MM.1S (cell line): Measurements from ENCODE around the gene MRM3.
A peak's percentile ranks its signal among the peaks of the same experiment; 100 is the strongest.

Source experiments
- DNase-seq: peaks from one replicate; pipeline ENCODE4 v3.0.0-alpha.2; 2015
- H2AFZ ChIP-seq: fragments of 300-600 bp; sonication (generic); 2 replicates; pipeline ENCODE4 v1.6.0; 2016; ENCODE audit warnings: antibody characterized with exemption, low read length
- H3F3A ChIP-seq: fragments of 300-600 bp; sonication (generic); 2 replicates; pipeline ENCODE4 v1.6.1; 2016; ENCODE audit warnings: mild to moderate bottlenecking, antibody characterized with exemption, low read length, moderate library complexity, mixed read lengths; ENCODE audit not compliant: insufficient read depth
- H3K27ac ChIP-seq: fragments of 300-600 bp; sonication (generic); 2 replicates; pipeline ENCODE4 v1.5.1; 2016; ENCODE audit warnings: mild to moderate bottlenecking, low read length
- H3K27me3 ChIP-seq: fragments of 300-600 bp; sonication (generic); replicated peaks from 2 replicates; pipeline ENCODE4 v1.6.0; 2016; ENCODE audit warnings: low read length; ENCODE audit not compliant: insufficient read depth
- H3K36me3 ChIP-seq: fragments of 300-600 bp; sonication (generic); replicated peaks from 2 replicates; pipeline ENCODE4 v1.6.1; 2016; ENCODE audit warnings: mild to moderate bottlenecking, low read length, mixed read lengths; ENCODE audit not compliant: insufficient read depth
- H3K4me1 ChIP-seq: fragments of 300-600 bp; sonication (generic); 2 replicates; pipeline ENCODE4 v1.6.1; 2016; ENCODE audit warnings: low read length, mixed read lengths
- H3K4me2 ChIP-seq: fragments of 300-600 bp; sonication (generic); 2 replicates; pipeline ENCODE4 v1.6.0; 2016; ENCODE audit warnings: low read depth, low read length
- H3K4me3 ChIP-seq: fragments of 300-600 bp; sonication (generic); 2 replicates; pipeline ENCODE4 v1.5.1; 2016; ENCODE audit warnings: low read length, mixed read lengths
- H3K79me2 ChIP-seq: fragments of 300-600 bp; sonication (generic); 2 replicates; pipeline ENCODE4 v1.6.1; 2016; ENCODE audit warnings: mixed run types, low read length, mixed read lengths
- H3K9ac ChIP-seq: fragments of 300-600 bp; sonication (generic); 2 replicates; pipeline ENCODE4 v1.6.1; 2016; ENCODE audit warnings: low read length, mixed read lengths
- H3K9me2 ChIP-seq: fragments of 300-600 bp; sonication (generic); replicated peaks from 2 replicates; pipeline ENCODE4 v1.6.1; 2016; ENCODE audit warnings: mild to moderate bottlenecking, low read length, mixed read lengths; ENCODE audit not compliant: insufficient read depth
- H3K9me3 ChIP-seq: fragments of 300-600 bp; sonication (generic); replicated peaks from 2 replicates; pipeline ENCODE4 v1.6.1; 2016; ENCODE audit warnings: mild to moderate bottlenecking, low read length, mixed read lengths; ENCODE audit not compliant: insufficient read depth
- H4K20me1 ChIP-seq: fragments of 300-600 bp; sonication (generic); 2 replicates; pipeline ENCODE4 v1.6.1; 2016; ENCODE audit warnings: mild to moderate bottlenecking, low read length, moderate library complexity, mixed read lengths; ENCODE audit not compliant: insufficient read depth
- CTCF ChIP-seq: fragments of 300-600 bp; sonication (generic); IDR thresholded peaks from 2 replicates; pipeline ENCODE4 v1.5.1; 2016; ENCODE audit warnings: antibody characterized with exemption, low read length, mixed read lengths
- EZH2 ChIP-seq: fragments of 300-600 bp; sonication (generic); optimal IDR thresholded peaks from 2 replicates; pipeline ENCODE3; 2017; ENCODE audit warnings: low read depth, mild to moderate bottlenecking, antibody characterized with exemption, low read length, mixed read lengths
- EZH2phosphoT487 ChIP-seq: fragments of 300-600 bp; sonication (generic); IDR thresholded peaks from 2 replicates; pipeline ENCODE4 v1.6.1; 2018; ENCODE audit warnings: antibody characterized with exemption, low read length

MRM3 gene

GRCh38 chr17:798246-798645 lies 16.1 kb downstream of the MRM3 start:
- Histone ChIP-seq H3K27ac (no peak overlapping the region), H3K79me2 (no peaks in the 10 kb centered on the region), H3K9me2 (no peaks in the 10 kb centered on the region), H3K9me3 (no peaks in the 10 kb centered on the region), H2AFZ (no peak overlapping the region), H3F3A (no peaks in the 10 kb centered on the region), H3K9ac (no peak overlapping the region), H3K36me3 (no peaks in the 10 kb centered on the region), H3K4me3 (no peak overlapping the region), H4K20me1 (no peaks in the 10 kb centered on the region), H3K4me2 (no peak overlapping the region), H3K27me3 (peaks cover 62% of the 10 kb centered on the region), H3K4me1 (no peaks in the 10 kb centered on the region)
- DNase-seq = no peak
- TF ChIP-seq CTCF (no peak), EZH2 (no peak), EZH2phosphoT487 (no peak)

GRCh38 chr17:799261-799660 lies 17.1 kb downstream of the MRM3 start:
- Histone ChIP-seq H3F3A (no peaks in the 10 kb centered on the region), H3K36me3 (no peaks in the 10 kb centered on the region), H3K27me3 (peaks cover 72% of the 10 kb centered on the region), H2AFZ (no peak overlapping the region), H3K27ac (no peak overlapping the region), H3K9me2 (no peaks in the 10 kb centered on the region), H3K9ac (no peak overlapping the region), H3K79me2 (no peaks in the 10 kb centered on the region), H3K4me1 (no peaks in the 10 kb centered on the region), H3K4me3 (no peak overlapping the region), H4K20me1 (no peaks in the 10 kb centered on the region), H3K9me3 (no peaks in the 10 kb centered on the region), H3K4me2 (no peak overlapping the region)
- no peak for DNase-seq
- TF ChIP-seq EZH2phosphoT487 = no peak
- TF ChIP-seq CTCF = no peak
- no peak for TF ChIP-seq EZH2

GRCh38 chr17:800446-801242 lies 18.5 kb downstream of the MRM3 start:
- Histone ChIP-seq H3K4me1 (no peaks in the 10 kb centered on the region), H3K27ac (no peak overlapping the region), H3K9ac (no peak overlapping the region), H3K9me3 (no peaks in the 10 kb centered on the region), H3K4me3 (no peak overlapping the region), H3K79me2 (no peaks in the 10 kb centered on the region), H3K27me3 (peaks cover 84% of the 10 kb centered on the region), H4K20me1 (no peaks in the 10 kb centered on the region), H3K4me2 (no peak overlapping the region), H2AFZ (no peak overlapping the region), H3K9me2 (no peaks in the 10 kb centered on the region), H3F3A (no peaks in the 10 kb centered on the region), H3K36me3 (no peaks in the 10 kb centered on the region)
- no peak for DNase-seq
- TF ChIP-seq CTCF = no peak
- peak; percentile 29 for TF ChIP-seq EZH2
- TF ChIP-seq EZH2phosphoT487 = no peak
